EL (cell line): ENCODE measurements around the gene ZNF823.
"Not testable (repeated sequence)": the region's sequence is repeated elsewhere in the genome, so short reads cannot be mapped to it uniquely, and the experiment has no call there.

ENCODE experiments used
- DNase-seq: peaks from one replicate; pipeline ENCODE4 v3.0.0-alpha.2; 2016

Gene ZNF823

DNA sequence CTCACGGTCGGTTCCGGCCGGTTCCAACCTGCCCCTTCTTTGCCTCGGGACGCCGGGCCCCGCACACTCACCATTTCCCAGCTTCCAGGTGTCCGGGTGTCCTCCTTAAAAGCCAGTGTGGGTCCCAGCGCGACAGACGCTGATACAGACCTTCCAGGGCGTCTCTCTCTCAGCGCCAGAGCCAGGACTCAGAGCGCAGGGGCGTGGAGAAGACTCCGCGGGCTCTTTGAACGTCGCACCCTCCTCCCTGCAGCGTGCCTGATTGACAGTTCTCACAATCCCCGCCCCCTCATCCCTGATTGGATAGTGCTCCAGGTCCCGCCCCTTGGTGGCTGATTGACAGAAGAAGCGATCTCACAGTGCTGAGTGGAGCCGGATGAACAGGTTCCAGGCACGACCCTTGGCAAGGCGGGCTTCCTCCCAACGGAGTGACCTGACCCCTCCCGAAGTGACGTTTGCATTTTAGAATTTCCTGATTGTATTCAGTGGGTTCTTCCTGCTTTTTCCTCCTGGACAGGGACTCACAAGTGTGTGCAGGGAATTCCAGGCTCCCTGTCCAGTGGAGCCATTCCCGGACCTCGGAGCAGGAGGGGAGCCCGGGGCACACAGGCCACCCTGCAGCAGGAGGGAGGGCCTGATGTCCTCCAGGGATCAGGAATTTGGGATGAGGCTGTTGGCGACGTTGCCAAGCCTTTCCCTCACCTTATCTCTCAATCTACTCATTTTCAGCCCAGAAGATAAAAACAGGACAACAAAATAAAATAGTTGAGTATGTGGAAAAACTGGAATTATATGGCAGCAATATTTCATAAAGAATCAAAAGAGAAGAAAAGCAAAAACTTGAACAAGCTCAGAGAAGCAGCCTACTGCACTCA lies at the start of gene ZNF823:
TSS of gene ZNF823 (minus strand) at position 201 of the 875 bp plus-strand sequence. CDS start at position 74, 127 bp downstream.
- peak; percentile 100 for DNase-seq

DNA sequence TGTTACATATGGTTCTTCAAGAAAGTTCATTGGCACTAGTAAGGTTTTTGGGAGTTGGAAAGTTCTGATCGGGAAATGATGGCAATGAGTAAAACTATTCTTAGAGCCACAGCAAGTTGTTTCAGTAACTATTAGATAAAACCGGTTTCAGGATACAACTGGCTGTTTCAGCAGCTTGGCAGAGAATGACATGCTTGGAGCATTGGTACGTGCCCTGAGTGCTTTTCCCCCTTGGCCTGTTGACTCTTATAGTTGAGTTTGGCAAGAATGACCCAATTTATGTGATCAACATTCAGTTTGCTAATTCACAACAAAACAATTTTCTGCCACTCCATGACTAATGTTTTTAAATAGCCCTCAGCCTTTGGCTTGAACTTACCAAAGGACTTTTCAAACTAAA lies 48.8 kb upstream of the ZNF823 start:
- DNase-seq = no peak

DNA sequence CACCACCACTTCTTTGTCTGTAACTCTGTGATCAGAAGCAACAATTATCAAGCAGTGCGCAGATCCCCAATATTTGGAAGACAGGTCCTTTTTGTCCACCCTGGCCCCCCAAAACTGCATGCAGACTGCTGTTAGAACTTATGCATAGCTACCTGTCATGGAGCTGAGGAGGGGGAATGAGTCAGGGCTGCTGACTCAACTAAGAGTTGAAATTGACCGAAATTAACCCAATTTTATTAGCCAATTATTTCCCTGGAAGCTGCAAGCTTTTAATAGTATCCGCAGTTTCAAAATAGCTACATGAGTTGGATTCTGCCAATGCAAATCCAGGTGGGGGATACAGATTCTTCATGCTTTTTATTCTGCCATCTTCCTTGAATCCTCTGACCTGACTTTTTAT lies 45.6 kb upstream of the ZNF823 start:
- no peak for DNase-seq

DNA sequence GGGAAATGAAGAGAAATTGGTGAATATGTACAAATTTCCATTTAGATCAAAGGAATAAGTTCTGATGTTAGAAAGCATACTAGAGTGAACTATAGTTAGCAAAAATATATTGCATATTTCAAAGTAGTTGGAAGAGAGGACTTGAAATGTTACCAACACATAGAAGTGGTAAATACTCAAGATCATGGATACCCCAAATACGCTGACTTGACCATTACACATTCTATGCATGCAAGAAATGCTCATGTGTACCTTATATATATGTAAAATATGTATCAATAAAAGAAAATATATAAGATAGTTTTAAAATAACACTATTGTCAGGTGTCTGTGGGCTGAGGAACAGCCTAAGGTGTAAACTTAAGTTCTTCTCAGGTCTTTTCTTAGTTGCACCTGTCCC lies 45.0 kb upstream of the ZNF823 start:
- no peak for DNase-seq

DNA sequence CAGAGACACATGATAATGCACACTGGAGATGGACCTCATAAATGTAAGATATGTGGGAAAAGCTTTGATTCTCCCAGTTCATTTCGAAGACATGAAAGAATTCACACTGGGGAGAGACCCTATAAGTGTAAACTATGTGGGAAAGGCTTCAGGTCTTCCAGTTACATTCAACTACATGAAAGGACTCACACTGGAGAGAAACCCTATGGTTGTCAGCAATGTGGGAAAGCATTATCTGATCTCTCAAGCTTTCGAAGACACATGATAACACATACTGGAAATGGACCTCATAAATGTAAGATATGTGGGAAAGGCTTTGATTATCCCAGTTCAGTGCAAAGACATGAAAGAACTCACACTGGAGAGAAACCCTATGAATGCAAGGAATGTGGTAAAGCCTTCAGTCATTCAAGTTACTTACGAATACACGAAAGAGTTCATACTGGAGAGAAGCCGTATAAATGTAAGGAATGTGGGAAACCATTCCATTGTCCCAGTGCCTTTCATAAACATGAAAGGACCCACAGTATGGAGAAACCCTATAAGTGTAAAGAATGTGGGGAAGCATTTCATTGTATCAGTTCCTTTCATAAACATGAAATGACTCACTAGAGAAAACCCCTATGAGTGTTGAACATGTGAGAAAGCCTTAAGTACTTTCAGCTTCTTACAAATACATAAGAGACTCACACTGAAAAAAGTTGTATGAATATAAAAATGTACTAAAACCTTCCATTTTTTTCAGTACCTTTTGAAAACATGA lies 42.7 kb upstream of the ZNF823 start:
- DNase-seq = no peak

DNA sequence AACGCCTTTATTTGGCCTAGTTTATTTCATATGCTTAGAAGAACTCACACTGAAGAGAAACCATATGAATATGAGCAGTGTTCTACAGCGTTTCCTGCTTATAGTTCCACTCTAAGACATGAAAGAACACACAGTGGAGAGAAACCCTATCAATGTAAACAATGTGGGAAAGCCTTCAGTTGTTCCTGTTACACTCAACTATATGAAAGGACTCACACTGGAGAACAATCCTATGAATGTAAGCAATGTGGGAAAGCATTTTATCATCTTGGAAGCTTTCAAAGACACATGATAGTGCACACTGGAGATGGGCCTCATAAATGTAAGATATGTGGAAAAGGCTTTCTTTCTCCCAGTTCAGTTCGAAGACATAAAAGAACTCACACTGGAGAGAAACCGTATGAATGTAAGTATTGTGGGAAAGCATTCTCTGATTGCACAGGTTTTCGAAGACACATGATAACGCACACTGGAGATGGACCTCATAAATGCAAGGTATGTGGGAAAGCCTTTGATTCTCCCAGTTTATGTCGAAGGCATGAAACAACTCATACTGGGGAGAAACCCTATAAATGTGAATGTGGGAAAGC lies 41.8 kb upstream of the ZNF823 start:
- no peak for DNase-seq

DNA sequence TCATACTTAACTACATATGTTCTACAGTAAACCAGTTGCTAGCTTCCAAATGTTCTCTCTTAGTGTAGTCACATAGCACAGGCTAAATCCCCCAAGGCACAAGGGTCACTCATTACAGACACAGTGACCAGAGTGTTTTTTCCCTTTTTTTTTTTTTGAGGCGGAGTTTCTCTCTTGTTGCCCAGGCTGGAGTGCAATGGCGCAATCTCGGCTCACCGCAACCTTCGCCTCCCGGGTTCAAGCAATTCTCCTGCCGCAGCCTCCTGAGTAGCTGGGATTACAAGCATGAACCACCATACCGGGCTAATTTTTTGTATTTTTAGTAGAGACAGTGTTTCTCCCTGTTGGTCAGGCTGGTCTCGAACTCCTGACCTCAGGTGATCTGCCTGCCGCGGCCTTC lies 37.9 kb upstream of the ZNF823 start:
- DNase-seq = not testable (repeated sequence)

DNA sequence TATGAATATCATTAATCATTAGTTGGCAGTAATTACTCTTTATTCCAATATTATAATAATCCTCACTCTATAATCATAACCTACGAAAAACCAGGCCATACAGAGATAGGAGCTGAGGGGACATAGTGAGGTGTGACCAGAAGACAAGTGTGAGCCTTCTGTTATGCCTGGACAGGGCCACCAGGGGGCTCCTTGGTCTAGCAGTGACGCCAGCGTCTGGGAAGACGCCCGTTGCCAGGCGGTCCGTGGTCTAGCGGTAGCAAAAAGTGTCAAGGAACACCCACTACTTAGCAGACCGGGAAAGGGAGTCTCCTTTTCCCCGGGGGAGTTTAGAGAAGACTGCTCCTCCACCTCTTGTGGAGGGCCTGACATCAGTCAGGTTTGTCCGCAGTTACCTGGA lies 32.8 kb upstream of the ZNF823 start:
- not testable (repeated sequence) for DNase-seq

DNA sequence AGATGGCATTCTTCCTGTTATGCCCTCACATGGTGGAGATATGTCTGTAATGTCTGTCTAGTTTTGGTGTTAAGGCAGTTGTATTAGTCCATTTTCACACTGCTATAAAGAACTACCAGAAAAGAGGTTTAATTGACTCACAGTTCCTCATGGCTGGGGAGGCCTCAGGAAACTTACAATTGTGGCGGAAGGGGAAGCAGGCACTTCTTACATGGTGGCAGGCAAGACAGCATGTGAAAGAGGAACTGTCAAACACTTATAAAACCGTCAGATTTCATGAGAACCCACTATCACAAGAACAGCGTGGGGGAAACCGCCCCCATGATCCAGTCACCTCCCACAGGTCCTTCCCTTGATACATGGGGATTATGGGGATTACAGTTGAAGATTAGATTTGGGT lies 31.2 kb upstream of the ZNF823 start:
- no peak for DNase-seq

DNA sequence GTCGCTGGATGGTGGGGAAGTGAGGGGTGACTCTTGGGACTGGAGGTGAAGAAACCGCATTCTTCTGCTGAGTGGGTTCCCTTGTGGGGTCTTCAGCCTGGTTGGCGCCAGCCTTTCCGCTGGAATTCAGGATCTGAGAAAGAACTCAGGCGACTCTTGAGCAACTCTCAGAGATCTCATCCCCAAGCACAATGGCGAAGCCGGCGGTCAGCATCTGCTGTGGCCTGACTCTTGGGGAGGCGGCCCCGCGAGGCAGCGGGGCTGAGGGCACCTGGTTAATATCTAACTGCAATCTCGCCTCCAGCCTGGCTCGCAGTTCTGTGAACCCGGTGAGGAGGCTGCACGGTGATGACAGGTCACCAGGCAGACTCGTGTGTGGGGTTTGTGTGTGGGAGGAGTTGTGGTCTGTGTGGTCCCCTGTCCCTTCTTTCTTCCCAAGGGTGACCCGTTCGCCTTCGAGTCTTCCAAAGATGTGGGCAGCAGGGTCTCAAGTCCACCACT lies 28.9 kb upstream of the ZNF823 start:
- DNase-seq = peak; percentile 37

DNA sequence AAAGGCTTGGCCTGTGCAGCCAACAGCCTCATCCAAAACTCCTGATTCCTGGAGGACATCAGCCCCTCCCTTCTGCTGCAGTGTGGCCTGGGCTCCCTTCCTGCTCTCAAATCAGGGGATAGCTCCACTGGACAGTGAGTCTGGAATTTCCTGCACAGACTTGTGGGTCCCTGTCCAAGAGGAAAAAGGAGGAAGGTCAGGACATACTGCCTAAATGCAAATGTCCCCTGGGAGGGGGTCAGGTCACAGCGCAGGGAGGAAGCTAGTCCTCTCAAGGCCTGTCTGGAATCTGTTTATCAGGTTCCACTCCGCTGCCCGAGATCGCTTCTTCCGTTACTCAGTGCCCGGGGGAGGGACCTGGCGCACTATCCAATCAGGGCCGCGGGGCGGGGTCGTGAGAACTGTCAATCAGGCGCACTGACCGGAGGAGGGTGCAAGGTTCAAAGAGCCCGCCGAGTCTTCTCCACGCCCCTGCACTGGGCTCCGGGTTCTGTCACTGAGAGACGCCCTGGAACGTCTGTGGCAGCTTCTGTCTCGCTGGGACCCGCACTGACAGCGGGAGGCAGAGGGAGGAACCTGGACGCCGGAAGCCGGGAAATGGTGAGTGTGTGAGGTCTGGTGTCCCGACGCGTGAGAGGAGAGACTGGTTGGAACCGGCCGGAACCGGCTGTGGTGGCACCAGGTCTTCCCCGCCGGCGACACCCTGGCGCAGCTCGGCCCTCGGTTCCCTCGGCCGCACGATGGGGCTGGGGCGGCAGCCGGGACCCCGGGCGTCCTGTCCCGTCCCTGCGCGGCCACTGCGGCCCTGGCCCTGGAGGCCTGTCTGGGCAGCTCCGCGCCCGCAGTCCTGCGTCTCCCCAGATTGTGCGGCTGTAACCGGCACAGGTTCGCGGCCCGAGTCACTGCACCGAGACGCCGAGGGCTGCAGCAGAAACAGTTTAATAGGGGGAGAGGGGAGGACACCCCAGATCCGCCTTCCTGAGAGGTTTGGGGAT lies 28.1 kb upstream of the ZNF823 start, which contains the start of gene ZNF441:
TSS of gene ZNF441 (plus strand) at position 404 of the 995 bp plus-strand sequence. CDS start at position 598, 194 bp downstream.
- DNase-seq = peak; percentile 96

DNA sequence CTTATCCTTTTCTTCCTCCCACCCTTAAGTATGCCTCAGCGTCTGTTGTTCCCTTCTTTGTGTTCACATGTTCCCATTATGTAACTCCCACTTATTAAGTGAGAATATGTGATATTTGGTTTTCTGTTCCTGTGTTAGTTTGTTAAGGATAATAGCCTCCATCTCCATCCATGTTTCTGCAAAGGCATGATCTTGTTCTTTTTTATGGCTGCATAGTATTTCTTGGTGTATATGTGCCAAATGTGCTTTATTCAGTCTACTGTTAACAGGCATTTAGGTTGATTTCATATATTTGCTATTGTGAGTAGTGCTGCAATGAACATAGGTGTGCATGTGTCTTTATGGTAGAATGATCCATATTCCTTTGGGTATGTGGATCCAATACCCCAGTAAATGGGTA lies 24.9 kb upstream of the ZNF823 start:
- DNase-seq = no peak

DNA sequence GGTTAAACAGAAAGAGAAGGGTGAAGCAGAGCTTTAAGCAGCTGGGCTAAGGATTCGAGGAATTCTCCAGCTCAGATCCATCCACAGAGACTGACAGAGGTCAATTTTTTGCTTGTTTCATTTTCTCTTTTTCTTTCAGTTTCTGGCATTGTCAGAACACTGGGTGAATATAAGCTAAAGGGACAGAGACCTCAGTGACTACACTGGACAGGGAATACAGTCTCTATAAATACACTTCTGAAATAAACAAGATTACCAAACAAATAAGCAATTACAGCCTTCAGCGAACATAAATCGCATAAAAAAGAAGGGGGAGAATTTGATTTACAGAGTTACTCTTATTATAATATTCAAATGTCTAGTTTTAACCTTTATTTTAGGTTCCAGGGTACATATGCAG lies 24.4 kb upstream of the ZNF823 start:
- no peak for DNase-seq

DNA sequence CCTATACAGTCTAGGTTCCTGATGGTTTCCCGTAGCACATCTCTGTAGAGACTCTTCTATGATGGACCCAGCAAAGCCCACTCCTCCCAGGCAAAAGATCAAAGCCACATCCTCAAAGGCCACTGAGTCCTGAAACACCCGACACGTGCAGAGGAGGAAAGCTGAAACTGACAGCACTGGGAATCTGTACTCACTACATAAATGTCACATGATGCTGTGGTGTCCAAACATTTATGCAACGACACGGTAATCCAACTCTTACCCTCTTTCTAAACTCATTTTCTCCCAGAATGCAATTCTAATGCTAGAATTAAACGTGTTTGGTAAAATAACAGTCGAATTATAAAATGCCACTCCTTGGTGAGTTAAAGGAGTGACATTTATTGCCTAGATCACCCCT lies 21.1 kb upstream of the ZNF823 start:
- no peak for DNase-seq

DNA sequence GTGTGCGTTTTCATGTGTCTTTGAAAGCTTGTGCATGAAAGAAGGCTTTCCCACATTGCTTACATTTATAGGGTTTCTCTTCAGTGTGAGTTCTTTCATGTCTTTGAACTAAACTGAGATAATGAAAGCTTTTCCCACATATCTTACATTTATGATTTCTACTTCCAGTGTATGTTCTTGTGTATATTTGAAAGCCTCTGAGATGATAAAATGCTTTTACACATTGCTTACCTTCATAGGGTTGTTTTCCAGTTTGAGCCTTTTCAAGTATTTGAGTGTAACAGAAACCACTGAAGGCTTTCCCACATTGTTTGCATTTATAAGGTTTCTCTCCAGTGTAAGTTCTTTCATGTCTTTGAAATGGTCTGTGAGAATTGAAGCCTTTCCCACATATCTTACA lies 18.2 kb upstream of the ZNF823 start:
- DNase-seq = no peak

DNA sequence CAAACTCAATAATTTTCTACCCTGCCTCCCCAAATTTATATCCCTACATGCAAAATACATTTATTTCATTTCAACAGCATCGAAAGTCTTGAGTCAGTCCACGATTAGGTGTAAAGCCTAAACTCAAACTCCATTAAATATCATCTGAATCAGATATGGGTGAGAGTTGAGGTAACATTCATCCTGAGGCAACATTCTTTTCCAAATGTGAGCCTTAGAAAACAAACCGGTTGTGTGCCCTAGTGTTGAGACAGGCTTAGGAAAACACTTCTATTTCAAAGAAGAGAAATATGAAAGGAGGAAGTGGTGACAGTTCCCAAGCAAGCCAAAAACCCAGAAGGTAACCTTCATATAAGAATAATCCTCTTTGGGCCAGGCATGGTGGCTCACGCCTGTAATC lies 15.9 kb upstream of the ZNF823 start:
- no peak for DNase-seq

DNA sequence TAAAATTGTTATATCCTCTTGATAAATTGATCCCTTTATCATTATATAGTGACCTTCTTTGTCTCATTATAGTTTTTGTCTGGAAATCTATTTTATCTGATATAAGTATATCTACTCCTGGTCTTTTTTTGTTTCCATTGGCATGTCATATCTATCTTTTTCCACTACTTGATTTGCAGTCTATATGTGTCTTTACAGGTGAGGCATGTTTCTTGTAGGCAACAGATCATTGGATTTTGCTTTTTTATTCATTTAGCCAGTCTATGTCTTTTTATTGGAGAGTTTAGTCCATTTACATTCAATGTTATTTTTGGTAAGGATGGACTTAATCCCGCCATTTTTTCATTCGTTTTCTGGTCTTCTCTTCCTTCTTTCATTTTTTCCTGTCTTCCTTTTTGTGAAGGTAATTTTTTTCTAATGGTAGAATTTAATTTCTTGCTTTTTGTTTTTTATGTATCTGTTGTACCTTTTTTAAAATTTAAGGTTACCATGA lies 13.5 kb upstream of the ZNF823 start:
- no peak for DNase-seq

DNA sequence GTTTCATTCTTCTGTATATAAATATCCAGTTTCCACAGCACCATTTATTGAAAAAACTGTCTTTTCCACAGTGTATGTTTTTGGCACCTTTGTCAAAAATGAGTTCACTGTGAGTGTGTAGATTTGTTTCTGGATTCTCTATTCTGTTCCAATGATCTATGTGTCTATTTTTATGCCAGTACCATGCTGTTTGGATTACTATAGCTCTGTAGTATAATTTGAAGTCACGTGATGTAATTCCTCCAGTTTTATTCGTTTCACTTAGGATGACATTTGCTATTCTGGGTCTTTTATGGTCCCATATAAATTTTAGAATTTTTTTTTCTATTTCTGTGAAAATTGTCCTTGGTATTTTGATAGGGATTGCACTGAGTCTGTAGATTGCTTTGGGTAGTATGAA lies 11.0 kb upstream of the ZNF823 start:
- no peak for DNase-seq

DNA sequence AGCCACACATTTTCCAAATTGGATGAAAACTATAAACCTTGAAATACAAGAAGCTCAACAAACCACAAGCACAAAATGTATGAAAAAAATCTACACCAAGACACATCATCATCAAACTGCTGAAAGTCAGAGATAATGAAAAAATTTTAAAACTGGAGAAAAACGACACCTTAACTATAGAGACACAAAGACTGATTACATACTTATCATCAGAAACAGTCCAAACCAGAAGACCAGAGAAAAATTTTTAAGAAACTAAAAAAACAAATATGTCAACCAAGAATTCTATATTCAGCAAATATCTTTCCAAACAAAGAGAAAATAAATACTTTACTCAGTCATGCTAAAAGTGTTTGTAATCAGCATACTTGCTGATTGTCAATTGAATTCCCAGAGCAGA lies 8.5 kb upstream of the ZNF823 start:
- DNase-seq = no peak

DNA sequence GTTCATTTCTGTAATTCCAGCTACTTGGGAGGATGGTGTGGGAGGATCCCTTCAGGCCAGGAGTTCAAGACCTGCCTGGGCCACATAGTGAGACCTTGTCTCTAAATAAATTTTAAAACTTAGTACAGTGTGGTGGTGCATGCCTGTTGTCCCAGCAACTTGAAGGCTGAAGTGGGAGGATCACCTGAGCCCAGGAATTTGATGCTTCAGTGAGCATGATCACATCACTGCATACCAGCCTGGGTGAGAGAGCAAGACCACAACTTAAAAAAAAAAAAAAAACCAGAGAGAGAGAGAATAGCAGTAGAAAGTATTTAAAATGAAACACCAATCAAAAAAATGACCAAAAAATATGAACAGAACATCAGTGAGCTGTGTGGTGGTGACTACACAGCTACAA lies 7.1 kb upstream of the ZNF823 start:
- DNase-seq = no peak

DNA sequence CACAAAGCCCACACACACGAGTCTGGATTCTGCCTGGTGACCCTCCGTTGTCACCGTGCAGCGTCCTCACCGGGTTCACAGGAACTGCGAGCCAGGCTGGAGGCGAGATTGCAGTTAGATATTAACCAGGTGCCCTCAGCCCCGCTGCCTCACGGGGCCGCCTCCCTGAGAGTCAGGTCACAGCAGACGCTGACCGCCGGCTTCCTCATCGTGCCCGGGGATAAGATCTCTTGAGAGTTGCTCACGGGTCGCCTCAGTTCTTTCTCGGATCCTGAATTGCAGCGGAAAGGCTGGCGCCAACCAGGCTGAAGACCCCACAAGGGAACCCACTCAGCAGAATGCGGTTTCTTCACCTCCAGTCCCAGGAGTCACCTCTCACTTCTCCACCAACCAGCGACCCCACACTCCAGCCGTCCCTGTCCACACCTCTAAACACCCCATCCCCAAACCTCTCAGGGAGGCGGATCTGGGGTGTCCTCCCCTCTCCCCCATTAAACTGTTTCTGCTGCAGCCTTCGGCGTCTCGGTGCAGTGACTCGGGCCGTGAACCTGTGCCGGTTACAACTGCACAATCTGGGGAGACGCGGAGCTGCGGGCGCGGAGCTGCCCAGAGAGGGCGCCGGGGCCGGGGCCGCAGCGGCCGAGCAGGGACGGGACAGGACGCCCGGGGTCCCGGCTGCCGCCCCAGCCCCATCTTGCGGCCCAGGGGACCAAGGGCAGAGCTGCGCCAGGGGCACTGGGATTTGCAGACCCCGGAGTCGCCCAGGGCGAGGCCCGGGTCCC lies 591 bp downstream of the ZNF823 start:
- DNase-seq = peak; percentile 37
